Measurements from ENCODE around the gene MPHOSPH9.

DNA sequence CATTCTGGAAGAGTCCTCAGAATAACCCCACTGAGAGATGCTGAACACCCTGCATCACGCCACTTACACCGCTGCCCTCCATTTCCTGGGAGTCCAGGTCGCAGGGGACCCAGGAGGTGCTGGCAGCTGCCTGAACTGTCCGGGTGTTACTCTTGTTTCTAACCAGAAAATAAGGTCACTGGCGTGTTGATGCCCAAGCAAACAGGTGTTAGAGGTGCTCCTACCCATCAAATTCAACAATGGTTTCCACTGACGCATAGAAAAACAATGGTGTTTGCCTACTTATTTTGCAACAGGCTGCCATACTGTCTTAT, 105.8 kb downstream of the MPHOSPH9 start:
- TF ChIP-seq, protein P1, sequence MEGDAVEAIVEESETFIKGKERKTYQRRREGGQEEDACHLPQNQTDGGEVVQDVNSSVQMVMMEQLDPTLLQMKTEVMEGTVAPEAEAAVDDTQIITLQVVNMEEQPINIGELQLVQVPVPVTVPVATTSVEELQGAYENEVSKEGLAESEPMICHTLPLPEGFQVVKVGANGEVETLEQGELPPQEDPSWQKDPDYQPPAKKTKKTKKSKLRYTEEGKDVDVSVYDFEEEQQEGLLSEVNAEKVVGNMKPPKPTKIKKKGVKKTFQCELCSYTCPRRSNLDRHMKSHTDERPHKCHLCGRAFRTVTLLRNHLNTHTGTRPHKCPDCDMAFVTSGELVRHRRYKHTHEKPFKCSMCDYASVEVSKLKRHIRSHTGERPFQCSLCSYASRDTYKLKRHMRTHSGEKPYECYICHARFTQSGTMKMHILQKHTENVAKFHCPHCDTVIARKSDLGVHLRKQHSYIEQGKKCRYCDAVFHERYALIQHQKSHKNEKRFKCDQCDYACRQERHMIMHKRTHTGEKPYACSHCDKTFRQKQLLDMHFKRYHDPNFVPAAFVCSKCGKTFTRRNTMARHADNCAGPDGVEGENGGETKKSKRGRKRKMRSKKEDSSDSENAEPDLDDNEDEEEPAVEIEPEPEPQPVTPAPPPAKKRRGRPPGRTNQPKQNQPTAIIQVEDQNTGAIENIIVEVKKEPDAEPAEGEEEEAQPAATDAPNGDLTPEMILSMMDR (IDR thresholded peaks at IDR 0.05; ENCODE audit: low read depth, low read length), result no peak
- TF ChIP-seq EZH2phosphoT487 (IDR thresholded peaks at IDR 0.05; ENCODE audit: low read depth), result no peak
